ES-I3 (cell line): ENCODE measurements around the gene FAM222A.

ENCODE experiments used
- H3K36me3 ChIP-seq: 2 replicates; pipeline ENCODE4 v1.6.1; 2013; ENCODE audit warnings: mild to moderate bottlenecking, low read length, control low read depth, moderate library complexity; ENCODE audit not compliant: insufficient read depth
- H3K4me1 ChIP-seq: 2 replicates; pipeline ENCODE4 v1.6.1; 2013; ENCODE audit warnings: mild to moderate bottlenecking, control low read depth, low read length; ENCODE audit not compliant: insufficient read depth
- H3K9ac ChIP-seq: 2 replicates; pipeline ENCODE4 v1.6.1; 2013; ENCODE audit warnings: low read depth, mild to moderate bottlenecking, low read length, moderate library complexity
- H3K9me3 ChIP-seq: 2 replicates; pipeline ENCODE4 v1.6.1; 2013; ENCODE audit warnings: mild to moderate bottlenecking, low read length, moderate library complexity; ENCODE audit not compliant: control insufficient read depth, insufficient read depth

The FAM222A gene

DNA sequence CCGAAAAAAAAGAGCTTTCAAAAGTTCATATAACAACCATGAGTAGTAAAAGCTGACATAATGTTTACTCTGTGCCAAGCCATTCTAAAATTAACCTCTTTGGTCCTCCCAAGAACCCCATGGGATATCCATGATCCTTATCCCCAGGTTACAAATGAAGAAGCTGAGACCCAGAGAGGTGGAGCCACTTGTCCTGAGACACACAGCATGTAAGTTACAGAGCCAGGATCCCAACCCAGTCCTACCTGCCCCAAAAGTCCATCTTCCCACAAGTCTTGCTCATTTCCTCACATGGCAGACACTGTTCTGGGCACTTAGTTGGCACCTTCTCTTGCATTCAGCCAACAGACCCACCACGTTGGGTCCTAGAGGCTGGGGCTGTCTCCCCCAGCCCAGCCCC, 82.4 kb downstream of the FAM222A start:
- Histone ChIP-seq H3K36me3 (no peaks in the 10 kb centered on the region), H3K9me3 (no peaks in the 10 kb centered on the region), H3K9ac (no peak overlapping the region), H3K4me1 (no peaks in the 10 kb centered on the region)

DNA sequence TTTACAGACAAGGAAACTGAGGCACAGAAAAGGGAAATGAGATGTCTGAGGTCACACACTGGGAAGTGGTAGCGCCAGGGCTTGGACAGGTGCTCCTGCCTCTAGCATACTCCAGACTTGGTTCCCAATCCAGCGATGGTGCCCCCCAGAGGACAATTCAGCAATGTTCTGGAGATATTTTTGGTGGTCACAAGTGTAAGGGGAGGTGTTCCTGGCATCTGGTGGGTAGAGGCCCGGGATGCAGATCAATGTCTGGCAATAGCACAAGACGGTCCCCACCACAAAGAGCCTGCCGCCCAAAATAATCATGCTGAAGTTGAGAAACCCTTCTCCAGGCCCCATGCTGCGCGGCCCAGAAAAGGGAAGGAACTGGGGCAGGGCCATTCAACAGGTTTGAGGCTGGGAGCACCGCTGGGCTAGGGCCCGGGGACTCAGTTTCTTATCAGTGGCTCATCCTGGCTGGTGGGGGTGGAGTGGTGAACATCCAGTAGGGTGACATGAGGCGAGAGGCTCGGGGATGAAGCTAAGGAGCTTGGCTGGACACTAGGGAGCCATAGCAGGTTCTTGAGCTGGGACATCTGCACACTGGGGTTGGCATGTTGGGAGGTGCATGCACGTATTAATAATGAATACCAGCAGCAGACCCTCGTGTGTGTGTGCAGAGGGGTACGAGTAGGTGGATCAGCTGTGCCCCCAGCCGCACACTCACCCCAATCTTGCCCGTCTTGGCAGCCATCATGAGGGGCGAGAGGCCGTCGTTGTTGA, 84.5 kb downstream of the FAM222A start:
- Histone ChIP-seq H3K9ac (no peak overlapping the region), H3K4me1 (no peaks in the 10 kb centered on the region), H3K36me3 (no peaks in the 10 kb centered on the region)

DNA sequence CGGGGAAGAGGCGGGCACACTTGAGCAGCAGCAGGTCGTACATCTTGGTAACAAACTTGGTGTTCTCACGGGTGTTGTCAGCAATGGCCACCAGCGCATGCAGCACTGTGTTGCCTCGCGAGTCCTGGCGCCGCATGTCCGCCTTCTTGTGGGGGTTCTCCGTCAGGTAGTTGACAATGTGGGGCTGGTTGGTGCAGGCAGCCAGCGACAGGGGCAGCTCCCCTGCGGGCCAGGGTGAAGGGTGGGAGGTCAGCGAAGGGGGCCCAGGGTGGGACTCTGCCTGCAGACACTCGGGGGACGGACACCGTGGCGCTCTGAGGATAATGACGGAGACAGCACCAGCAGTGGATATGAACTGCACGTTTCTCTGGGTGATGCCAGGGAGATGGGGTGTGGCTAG, 85.1 kb downstream of the FAM222A start:
- Histone ChIP-seq H3K4me1 (no peaks in the 10 kb centered on the region), H3K9me3 (no peaks in the 10 kb centered on the region), H3K9ac (no peak overlapping the region), H3K36me3 (no peaks in the 10 kb centered on the region)

More for the DNA sequence above, 84.5 kb downstream of the FAM222A start:
- no peaks in the 10 kb centered on the region for H3K9me3 ChIP-seq

DNA sequence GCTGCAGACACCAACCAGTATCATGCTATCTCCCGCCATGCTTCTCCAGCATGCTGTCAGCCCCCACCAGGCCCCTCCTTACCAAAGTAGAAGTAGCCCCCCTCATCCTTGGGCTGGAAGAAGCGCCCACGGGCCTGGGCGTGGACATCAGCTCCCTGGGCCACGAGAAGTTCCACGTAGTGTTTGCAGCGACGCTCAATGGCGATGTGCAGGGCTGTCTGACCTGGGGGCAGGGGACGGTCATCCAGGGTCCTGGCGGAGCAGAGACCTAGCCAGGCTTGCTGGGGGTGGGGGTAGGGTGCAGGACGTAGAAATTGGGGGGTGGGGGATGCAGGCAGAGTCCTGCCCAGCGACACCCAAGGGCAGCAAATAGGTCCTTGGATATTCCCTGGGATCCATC, 86.9 kb downstream of the FAM222A start:
- Histone ChIP-seq H3K9me3 (no peaks in the 10 kb centered on the region), H3K4me1 (peaks cover 2% of the 10 kb centered on the region; the same call in 1 of the 2 replicates), H3K36me3 (no peaks in the 10 kb centered on the region), H3K9ac (no peak overlapping the region)

DNA sequence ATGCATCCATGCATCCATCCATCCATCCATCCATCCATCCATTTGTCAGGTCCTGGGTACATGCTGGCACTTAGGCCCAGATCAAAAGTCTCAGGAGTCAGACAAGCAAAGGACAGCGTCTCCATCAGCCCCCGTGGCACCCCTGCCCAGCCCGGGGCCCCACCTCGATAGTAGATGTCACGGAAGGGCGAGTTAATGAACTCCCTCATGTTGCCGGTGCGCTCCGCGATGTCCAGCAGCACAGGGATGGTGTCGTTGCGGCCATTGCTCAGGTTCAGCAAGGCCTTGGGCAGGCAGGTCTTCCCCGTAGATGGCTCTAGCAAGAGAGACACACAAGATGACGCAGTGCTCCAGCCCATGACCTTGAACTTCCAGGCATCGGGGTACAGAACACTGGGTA, 89.2 kb downstream of the FAM222A start:
- Histone ChIP-seq H3K4me1 (peaks cover 4% of the 10 kb centered on the region), H3K9ac (no peak overlapping the region), H3K9me3 (no peaks in the 10 kb centered on the region), H3K36me3 (no peaks in the 10 kb centered on the region)

DNA sequence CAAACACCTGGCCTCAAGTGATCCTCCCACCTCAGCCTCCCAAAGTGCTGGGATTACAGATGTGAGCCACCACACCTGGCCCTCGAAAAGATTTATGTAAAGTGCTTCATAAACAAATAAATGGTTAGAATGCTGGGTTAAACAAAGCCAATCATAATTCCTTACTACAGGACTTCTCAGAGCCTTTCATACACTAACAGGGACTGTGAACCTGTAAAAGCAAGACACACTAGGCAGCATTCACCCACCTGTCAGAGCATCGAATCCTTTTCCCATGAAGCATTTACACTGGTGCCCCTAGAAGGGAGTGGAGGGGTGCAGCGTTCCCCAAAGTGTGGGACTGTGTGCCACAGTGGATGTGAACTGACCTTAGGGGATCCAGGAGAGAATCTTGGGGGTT, 90.1 kb downstream of the FAM222A start:
- Histone ChIP-seq H3K9me3 (no peaks in the 10 kb centered on the region), H3K4me1 (peaks cover 4% of the 10 kb centered on the region), H3K36me3 (no peaks in the 10 kb centered on the region), H3K9ac (no peak overlapping the region)

DNA sequence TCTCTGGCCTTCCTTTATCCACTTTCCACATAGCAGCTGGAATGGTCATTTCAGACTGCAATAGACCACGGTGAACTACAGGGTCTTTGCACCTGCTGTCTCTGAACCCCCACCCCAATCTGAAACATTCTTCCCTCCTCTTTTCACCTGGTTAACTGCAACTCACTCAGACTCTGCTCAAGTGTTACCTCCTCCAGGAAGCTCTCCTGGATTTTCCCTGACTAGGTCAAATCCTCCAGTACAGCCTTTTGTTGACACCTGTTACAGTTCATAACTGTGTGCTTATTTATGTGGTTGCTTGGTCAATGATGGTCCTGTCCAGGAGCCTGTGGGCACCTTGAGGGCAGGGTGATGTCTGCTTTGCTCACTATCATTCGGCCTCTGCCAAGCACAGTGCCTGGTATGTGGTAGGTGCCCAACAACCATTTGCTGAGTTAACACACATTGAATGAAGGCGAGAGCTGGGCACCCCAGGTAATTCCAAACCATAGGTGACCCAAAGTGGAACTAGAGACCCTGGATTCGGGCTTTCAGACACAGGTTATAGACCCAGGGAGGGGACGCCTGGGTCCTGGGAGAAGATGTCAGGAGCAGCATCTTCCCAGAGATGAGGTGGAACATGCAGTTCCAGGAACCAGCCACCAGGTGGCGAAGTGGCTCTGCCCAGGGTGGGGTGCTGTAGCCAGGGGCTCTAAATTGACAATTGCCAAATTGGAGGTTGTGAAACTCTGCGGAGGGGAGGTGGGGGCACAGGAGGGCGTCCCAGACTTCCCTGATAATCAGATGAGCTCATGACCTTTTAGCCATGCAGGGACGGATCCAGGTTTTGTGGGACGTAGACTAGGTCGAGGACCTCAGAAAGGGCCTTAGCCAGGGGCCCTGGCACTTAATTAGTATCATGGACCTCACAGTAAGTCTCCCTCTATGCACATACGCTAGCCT, 91.5 kb downstream of the FAM222A start:
- peaks cover 4% of the 10 kb centered on the region for H3K4me1 ChIP-seq
- H3K36me3 ChIP-seq = no peaks in the 10 kb centered on the region
- no peak overlapping the region for H3K9ac ChIP-seq
- no peaks in the 10 kb centered on the region for H3K9me3 ChIP-seq

DNA sequence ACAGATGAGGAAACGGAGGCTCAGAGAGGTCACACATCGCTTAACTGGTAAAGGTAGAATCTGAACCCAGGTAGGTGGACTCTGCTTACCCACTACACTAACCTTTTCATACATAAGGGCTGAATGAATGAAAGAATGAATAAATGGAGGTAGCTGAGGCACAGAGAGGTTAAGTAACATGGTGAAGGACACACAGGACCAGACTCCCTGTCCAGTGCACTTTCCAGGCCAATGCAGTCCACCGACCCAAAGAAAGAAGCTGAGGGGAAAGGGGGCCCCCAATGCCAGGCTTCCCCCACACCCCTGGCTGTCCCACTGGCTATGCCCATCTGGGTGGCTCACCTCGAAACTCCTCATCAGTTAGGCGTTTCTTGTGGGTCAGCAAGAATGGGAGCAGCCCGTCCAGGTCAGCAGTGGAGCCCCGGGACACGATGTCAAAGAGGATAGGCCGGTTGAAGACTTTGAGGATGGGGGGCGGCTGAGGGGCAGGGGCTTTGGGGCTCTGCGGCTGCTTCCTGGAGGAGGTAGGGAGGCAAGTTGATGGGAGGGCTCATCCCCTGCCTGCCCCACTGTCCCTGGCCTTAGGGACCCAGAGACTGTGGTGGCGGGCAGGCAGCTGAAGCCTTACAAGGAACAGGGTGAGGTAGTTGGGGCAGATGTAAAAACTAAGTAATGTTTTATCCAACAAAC, 94.5 kb downstream of the FAM222A start:
- no peaks in the 10 kb centered on the region for H3K9me3 ChIP-seq
- H3K36me3 ChIP-seq = no peaks in the 10 kb centered on the region
- H3K4me1 ChIP-seq = peaks cover 4% of the 10 kb centered on the region
- no peak overlapping the region for H3K9ac ChIP-seq

DNA sequence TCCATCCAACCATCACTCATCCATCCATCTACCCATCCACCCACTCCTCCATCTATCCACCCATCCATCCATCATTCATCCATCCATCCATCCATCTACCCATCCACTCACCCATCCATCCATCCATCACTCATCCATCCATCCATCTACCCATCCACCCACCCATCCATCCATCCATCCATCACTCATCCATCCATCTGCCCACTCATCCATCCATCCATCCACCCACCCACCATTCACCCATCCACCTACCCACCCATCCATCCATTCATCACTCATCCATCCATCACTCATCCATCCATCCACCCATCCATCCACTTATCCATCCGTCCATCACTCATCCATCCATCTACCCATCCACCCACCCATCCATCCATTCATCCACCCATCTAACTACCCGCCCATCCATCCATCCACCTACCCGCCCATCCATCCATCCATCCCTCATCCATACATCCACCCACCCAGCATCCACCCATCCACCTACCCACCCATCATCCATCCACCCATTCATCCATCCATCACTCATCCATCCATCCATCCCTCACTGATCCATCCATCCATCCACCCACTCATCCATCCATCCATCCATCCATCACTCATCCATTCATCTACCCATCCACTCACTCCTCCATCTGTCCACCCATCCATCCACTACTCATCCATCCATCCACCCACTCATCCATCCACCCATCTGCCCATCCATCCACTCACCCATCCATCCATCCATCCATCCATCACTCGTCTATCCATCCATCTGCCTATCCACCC, 95.4 kb downstream of the FAM222A start:
- Histone ChIP-seq H3K36me3 (no peaks in the 10 kb centered on the region), H3K9ac (no peak overlapping the region), H3K4me1 (peaks cover 4% of the 10 kb centered on the region), H3K9me3 (no peaks in the 10 kb centered on the region)

DNA sequence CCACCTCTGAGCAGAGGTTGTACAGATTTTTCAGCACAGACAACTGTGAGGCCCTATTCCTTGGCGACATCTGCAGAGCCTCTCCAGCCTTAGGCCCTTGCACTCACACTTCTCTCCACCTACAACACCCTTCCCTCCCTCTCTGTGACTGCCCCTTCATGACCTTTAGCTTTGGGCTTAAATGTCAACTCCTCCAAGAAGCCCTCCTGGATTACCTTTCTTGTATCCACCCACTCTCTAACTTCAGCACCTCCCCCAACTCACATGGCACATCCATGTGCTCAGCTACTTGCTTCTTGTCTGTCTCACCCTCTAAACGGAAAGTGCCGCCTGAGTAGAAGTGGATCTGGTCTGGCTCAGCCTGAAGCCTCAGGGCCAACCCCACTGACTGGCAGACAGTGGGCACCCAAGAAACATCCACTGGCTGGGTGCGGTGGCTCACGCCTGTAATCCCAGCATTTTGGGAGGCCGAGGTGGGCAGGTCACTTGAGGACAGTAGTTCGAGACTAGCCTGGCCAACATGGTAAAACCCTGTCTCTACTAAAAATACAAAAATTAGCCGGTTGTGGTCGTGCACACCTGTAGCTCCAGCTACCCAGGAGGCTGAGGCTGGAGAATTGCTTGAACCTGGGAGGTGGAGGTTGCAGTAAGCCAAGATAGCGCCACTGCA, 97.5 kb downstream of the FAM222A start:
- Histone ChIP-seq H3K9ac (no peak overlapping the region), H3K36me3 (no peaks in the 10 kb centered on the region), H3K9me3 (no peaks in the 10 kb centered on the region), H3K4me1 (no peaks in the 10 kb centered on the region; the same call in 1 of the 2 replicates)

DNA sequence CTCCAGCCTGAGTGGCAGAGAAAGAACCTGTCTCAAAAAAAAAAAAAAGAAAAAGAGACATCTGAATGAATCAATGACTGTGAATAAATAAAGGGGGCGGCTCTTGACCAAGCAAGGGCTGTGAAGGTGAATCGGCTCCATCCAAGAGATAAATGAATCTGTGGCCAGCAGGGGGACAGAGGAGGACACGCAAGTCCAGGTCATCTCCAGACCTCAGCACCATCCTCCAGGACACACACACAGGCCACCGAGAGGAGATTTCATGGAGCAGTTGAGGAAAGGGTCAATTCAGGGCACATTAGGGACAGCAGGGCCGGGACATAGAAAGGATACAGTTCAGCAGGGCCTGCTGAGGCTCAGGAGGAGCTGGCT, 98.0 kb downstream of the FAM222A start:
- Histone ChIP-seq H3K4me1 (no peaks in the 10 kb centered on the region; the same call in 1 of the 2 replicates), H3K9ac (no peak overlapping the region)

DNA sequence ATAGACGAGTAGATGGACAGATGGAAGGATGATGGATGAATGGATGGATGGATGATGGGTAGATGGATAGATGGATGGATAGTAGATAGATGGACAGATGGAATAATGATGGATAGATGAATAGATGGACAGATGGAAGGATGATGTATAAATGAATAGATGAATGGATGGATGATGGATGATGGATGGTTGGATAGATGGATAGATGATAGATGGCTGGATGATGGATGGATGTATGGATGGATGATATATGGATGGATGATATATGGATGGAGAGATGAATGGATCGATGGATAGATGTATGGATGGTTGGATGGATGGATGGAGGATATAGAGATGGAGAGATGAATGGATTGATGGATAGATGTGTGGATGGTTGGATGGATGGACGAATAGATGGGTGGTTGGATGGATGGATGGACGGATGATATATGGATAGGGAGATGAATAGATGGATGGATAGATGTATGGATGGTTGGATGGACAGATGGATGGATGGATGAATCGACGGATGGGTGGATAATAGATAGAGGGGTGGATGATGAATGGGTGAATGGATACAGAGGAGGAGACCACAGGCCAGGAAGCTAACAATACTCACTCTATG, 100.3 kb downstream of the FAM222A start:
- no peaks in the 10 kb centered on the region; the same call in 1 of the 2 replicates for H3K4me1 ChIP-seq
- no peaks in the 10 kb centered on the region for H3K9me3 ChIP-seq
- H3K9ac ChIP-seq = no peak overlapping the region
- no peaks in the 10 kb centered on the region for H3K36me3 ChIP-seq

More for the DNA sequence above, 98.0 kb downstream of the FAM222A start:
- no peaks in the 10 kb centered on the region for H3K36me3 ChIP-seq
- H3K9me3 ChIP-seq = no peaks in the 10 kb centered on the region

DNA sequence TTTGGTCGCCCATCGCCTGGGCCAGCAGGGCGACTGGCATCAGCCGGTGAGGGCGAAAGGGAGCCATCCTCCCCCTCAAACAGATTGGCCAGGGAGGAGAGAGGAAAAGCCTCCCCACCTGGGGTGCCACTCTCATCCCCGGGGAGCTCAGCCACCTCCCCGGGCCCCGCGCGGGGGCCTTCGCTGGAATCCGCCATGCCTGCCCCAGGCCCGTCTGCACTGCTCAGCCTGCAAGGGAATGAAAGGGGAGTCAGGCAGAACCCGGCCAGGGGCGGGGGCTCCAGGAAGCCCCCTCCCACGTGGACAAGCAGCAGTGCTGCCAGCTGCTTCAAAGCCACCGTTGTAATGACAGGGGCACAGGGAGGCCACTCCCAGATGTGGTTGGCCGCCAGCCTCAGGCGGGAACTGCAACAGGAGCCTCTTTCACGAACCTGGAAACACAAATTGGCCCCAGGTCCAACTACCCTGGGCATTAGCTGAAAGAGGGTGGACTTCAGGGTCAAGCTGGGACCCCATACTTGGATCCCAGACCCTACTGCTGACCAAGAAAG, 101.0 kb downstream of the FAM222A start:
- H3K9me3 ChIP-seq = no peaks in the 10 kb centered on the region
- H3K36me3 ChIP-seq = no peaks in the 10 kb centered on the region
- H3K4me1 ChIP-seq = no peaks in the 10 kb centered on the region; the same call in 1 of the 2 replicates
- no peak overlapping the region for H3K9ac ChIP-seq
